Measurements from ENCODE around the gene PRR12.

- TF ChIP-seq CTCF (conservative IDR thresholded peaks at IDR 0.05) (no peak), EZH2 (IDR thresholded peaks at IDR 0.05; ENCODE audit: low read depth) (no peak)
These were observed at the start of gene PRR12 for GRCh38 chr19:49590971-49591730.

Measured in PC-9 (cell line).